Thyroid gland (tissue), 4 donors: ENCODE data around the gene PCNT.

ENCODE experiments used
- CTCF ChIP-seq, 6 experiments: fragments of 200-600 bp in 3 of 6; fragments of 450-650 bp in 3 of 6; sonication (generic) in 3 of 6; IDR thresholded peaks; one replicate each; pipeline ENCODE4 v1.5.1; 2016 to 2019; ENCODE audit warnings: antibody characterized with exemption in 6 of 6, mild to moderate bottlenecking in 2 of 6, inconsistent platforms in 1 of 6, moderate library complexity in 1 of 6
- POLR2A ChIP-seq, 2 donors: fragments of 450-650 bp; IDR thresholded peaks; one replicate each; pipeline ENCODE4 v1.6.1; 2017; ENCODE audit warnings: antibody characterized with exemption in 2 of 2, mild to moderate bottlenecking in 2 of 2, moderate library complexity in 1 of 2

- no peak for TF ChIP-seq CTCF (IDR thresholded peaks at IDR 0.05)
- TF ChIP-seq POLR2A (IDR thresholded peaks at IDR 0.05), result no peak
These were observed 12.4 kb upstream of the PCNT start for GRCh38 chr21:46311568-46311967.
